HS-27A (cell line): Measurements from ENCODE around the gene DBNDD1.

Experiments
- DNase-seq: peaks from one replicate; pipeline ENCODE4 v3.0.0-alpha.2; 2012; ENCODE audit warnings: low read depth, missing footprints

DBNDD1 gene

DNA sequence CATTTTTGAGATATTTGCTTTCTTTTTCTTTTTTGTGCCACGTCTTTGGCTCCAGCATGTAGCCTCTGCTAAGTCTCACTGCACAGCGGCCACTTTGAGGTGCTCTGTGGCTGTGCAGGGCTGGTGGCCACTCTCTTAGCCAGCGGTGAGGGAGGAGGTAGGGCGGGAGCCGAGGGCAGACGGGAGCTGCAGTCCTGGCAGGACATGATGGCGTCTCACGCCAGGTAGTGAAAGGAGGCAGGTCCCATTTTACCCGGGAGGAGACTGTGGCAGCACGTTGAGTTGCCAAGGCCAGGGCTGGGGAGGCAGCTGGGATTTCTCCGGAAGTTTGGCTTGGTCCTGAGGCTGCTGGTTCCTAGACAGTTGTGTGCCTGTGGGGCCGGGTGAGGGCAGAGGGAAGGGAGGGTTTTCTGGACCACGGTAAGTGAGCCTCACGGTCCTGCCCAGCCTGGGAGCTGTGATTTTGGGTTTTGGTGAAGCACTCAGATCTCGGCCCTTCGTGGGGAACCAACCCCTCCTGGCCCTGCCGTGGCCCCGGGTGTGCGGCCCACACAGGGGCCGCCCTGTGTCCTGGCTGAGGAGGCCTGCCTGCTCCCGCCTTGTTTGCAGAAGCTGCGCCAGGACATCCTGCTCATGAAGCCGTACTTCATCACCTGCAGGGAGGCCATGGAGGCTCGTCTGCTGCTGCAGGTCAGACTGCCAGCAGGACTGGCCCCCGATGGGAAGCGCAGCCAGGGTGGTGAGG lies 56.3 kb downstream of the DBNDD1 start:
- no peak for DNase-seq

DNA sequence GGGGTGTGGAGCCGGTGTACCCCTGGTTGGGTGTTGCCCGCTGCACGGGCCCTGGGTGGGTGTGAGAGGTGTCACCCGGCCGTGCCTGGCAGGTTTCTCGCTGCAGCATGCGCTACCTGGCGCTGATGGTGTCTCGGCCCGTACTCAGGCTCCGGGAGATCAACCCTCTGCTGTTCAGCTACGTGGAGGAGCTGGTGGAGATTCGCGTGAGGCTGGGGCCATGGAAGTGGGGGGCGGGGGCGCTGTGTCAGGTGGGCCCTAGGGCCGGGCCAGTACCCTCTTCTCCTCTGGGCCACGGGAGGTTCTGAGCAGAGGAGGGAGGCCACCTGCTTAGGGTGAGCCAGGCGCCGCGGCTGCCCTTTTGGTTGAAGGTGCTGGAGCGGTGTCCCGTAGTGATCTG lies 57.3 kb downstream of the DBNDD1 start:
- no peak for DNase-seq

DNA sequence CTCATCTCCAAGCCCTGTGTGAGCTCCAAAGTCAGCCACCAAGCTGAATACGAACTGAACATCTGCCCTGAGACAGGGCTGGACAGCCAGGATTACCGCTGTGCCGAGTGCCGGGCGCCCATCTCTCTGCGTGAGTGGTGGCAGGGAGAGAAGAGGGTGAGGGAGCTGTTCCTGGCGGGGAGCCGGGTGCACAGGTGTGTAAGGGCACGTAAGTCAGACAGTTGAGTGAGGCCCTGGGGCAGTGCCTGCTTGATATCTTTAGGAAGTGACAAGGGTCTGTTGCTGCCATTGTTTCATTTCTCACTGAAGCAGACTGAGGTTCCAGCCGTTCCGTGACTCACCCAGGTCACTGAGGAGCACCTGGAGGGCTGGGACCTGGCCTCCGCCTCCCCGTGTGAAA lies 58.3 kb downstream of the DBNDD1 start:
- no peak for DNase-seq

GRCh38 chr16:89958596-89958995 lies 60.7 kb downstream of the DBNDD1 start:
- DNase-seq = no peak

GRCh38 chr16:89958068-89958467 lies 61.2 kb downstream of the DBNDD1 start:
- DNase-seq = no peak

GRCh38 chr16:89957216-89957785 lies 62.0 kb downstream of the DBNDD1 start:
- no peak for DNase-seq

DNA sequence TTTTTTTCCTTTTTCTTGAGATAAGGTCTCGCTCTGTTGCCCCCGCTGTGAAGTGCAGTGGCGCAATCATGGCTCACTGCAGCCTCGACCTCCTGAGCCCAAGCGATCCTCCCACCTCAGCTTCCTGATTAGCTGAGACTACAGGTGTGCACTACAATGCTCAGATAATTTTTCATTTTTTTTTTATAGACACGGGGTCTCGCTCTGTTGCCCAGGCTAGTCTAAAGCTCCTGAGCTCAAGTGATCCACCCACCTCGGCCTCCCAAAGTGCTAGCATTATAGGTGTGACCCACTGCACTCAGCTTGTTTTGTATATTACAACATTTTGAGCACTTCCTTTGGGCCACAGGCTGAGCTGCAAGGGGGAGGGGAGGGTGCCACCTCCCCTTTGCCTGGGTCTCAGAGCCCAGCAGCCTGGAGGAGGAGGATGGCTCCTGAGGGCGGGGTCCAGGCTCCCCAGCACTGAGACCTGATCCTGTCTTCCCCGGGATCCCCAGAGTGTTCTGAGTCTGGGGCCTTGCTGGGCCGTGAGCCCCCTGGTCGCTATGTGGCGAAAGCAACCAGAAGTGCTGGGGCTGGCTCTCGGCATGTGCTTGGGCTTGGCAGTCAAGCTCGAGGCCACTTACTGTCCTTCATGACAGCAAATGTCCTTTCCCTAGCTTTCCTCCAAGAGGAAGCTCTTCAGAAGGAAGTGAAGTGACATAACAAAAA lies 62.6 kb downstream of the DBNDD1 start:
- no peak for DNase-seq

- no peak for DNase-seq
Measured at GRCh38 chr16:89955001-89955685, 64.1 kb downstream of the DBNDD1 start.
